Uterus (tissue), 2 donors: Measurements from ENCODE around the gene BANK1.
"Not testable (repeated sequence)": the region's sequence is repeated elsewhere in the genome, so short reads cannot be mapped to it uniquely, and the experiment has no call there.

Experiments used
- CTCF ChIP-seq, 4 experiments: fragments of 200-600 bp in 2 of 4; fragments of 450-650 bp in 2 of 4; sonication (generic) in 2 of 4; IDR thresholded peaks; one replicate each; pipeline ENCODE4 v1.5.1; 2016 to 2019; ENCODE audit warnings: antibody characterized with exemption in 4 of 4, mild to moderate bottlenecking in 2 of 4, moderate library complexity in 1 of 4
- POLR2A ChIP-seq, 2 donors: fragments of 450-650 bp; IDR thresholded peaks; one replicate each; pipeline ENCODE4 v1.6.1; 2016; ENCODE audit warnings: antibody characterized with exemption in 2 of 2, mild to moderate bottlenecking in 1 of 2, moderate library complexity in 1 of 2

GRCh38 chr4:101905527-101905926, 115.0 kb downstream of the BANK1 start:
- TF ChIP-seq CTCF, POLR2A (IDR thresholded peaks at IDR 0.05): not testable (repeated sequence)
